HepG2 (cell line): Measurements from ENCODE around the gene UCKL1. TPM values are rescaled to one million over a fixed set of nuclear protein-coding genes. Genes with fewer than 3 reads are reported as not detected.

Experiments
- ARNT ChIP-seq: fragments of 450-650 bp; IDR thresholded peaks from 2 replicates; pipeline ENCODE4 v1.6.1; 2017
- ATAD3A ChIP-seq: sonication (generic); formaldehyde crosslinking; IDR thresholded peaks from 2 replicates; pipeline ENCODE4 v1.4.0; 2020; ENCODE audit warnings: missing genetic modification reagents
- CCAR2 ChIP-seq: fragments of 200-400 bp; formaldehyde crosslinking; optimal IDR thresholded peaks from 2 replicates; pipeline ENCODE3; 2018; ENCODE audit warnings: low read depth, mild to moderate bottlenecking, low read length, moderate library complexity
- HES4 ChIP-seq: sonication (generic); formaldehyde crosslinking; IDR thresholded peaks from 2 replicates; pipeline ENCODE4 v1.9.0; 2021; ENCODE audit warnings: mild to moderate bottlenecking, missing genetic modification reagents, borderline replicate concordance
- ISX ChIP-seq: sonication (generic); formaldehyde crosslinking; conservative IDR thresholded peaks from 2 replicates; pipeline ENCODE4 v1.5.0; 2020; ENCODE audit warnings: missing genetic modification reagents
- JUNB ChIP-seq: sonication (generic); formaldehyde crosslinking; IDR thresholded peaks from 2 replicates; pipeline ENCODE4 v1.8.0; 2022; ENCODE audit warnings: missing genetic modification reagents, mild to moderate bottlenecking, borderline replicate concordance
- RFX1 ChIP-seq: fragments of 450-650 bp; IDR thresholded peaks from 2 replicates; pipeline ENCODE4 v1.6.1; 2017
- SIX1 ChIP-seq: sonication (generic); formaldehyde crosslinking; IDR thresholded peaks from 2 replicates; pipeline ENCODE4 v1.4.0; 2020; ENCODE audit warnings: missing genetic modification reagents, borderline replicate concordance
- SKI ChIP-seq: fragments of 450-650 bp; IDR thresholded peaks from one replicate; pipeline ENCODE4 v1.6.1; 2018; ENCODE audit warnings: mild to moderate bottlenecking; ENCODE audit not compliant: partially characterized antibody
- SMAD1 ChIP-seq: sonication (generic); formaldehyde crosslinking; IDR thresholded peaks from 2 replicates; pipeline ENCODE4 v1.4.0; 2020; ENCODE audit warnings: missing genetic modification reagents, low read depth, mild to moderate bottlenecking, borderline replicate concordance
- SP140L ChIP-seq: sonication (generic); formaldehyde crosslinking; IDR thresholded peaks from 2 replicates; pipeline ENCODE4 v1.4.0; 2020; ENCODE audit warnings: missing genetic modification reagents, borderline replicate concordance
- TCF7L2 ChIP-seq: IDR thresholded peaks from 2 replicates; pipeline ENCODE4 v1.6.1; 2011; ENCODE audit warnings: mild to moderate bottlenecking, low read depth, low read length, moderate library complexity
- THYN1 ChIP-seq: sonication (generic); formaldehyde crosslinking; IDR thresholded peaks from 2 replicates; pipeline ENCODE4 v1.8.1; 2023; ENCODE audit warnings: low read depth, mild to moderate bottlenecking, moderate library complexity, missing genetic modification reagents, borderline replicate concordance
- ZNF12 ChIP-seq: sonication (generic); formaldehyde crosslinking; IDR thresholded peaks from 2 replicates; pipeline ENCODE4 v1.5.0; 2020; ENCODE audit warnings: missing genetic modification reagents
- ZNF180 ChIP-seq: sonication (generic); formaldehyde crosslinking; IDR thresholded peaks from 2 replicates; pipeline ENCODE4 v1.4.0; 2020; ENCODE audit warnings: low read depth, missing genetic modification reagents, borderline replicate concordance
- ZNF557 ChIP-seq: sonication (generic); formaldehyde crosslinking; IDR thresholded peaks from 2 replicates; pipeline ENCODE4 v1.4.0; 2020; ENCODE audit warnings: missing genetic modification reagents
- ZNF788 ChIP-seq: sonication (generic); formaldehyde crosslinking; IDR thresholded peaks from 2 replicates; pipeline ENCODE4 v1.5.0; 2020; ENCODE audit warnings: mild to moderate bottlenecking, missing genetic modification reagents, borderline replicate concordance
- polyA plus RNA-seq, 8 experiments: library from polyadenylated mRNA; depleted of rRNA in 3 of 8; stranded (reverse) in 7 of 8; unstranded in 1 of 8; fragments of >200 nt; fragmentation: Illumina TruSeq in 4 of 8; extraction: Trizol in 4 of 8; gene quantifications; 2 replicates each; pipeline versions ENCODE4 v1.2.1 to v1.2.3, GENCODE V29; 2011 to 2016; ENCODE audit warnings: low read depth in 4 of 8, missing spikeins in 1 of 8, mixed read lengths in 1 of 8; ENCODE audit not compliant: insufficient read depth in 1 of 8
- total RNA-seq, 5 experiments: library from RNA; depleted of rRNA; stranded (reverse); fragments of >200 nt; fragmentation: Illumina TruSeq; extraction: Trizol; gene quantifications; 2 replicates each; pipeline ENCODE4 v1.2.3, GENCODE V29; 2016; ENCODE audit warnings: low read depth in 1 of 5
- TF ChIP-seq, protein P1 (sequence below): sonication (generic); formaldehyde crosslinking; IDR thresholded peaks from 2 replicates; pipeline ENCODE4 v1.5.1; 2020; ENCODE audit warnings: missing genetic modification reagents, mild to moderate bottlenecking, borderline replicate concordance
- TF ChIP-seq, protein P2 (sequence below): sonication (generic); formaldehyde crosslinking; IDR thresholded peaks from 2 replicates; pipeline ENCODE4 v1.4.0; 2020; ENCODE audit warnings: missing genetic modification reagents, borderline replicate concordance
- TF ChIP-seq, protein P3 (sequence below): sonication (generic); formaldehyde crosslinking; IDR thresholded peaks from 2 replicates; pipeline ENCODE4 v1.9.0; 2021; ENCODE audit warnings: missing genetic modification reagents, borderline replicate concordance
- TF ChIP-seq, protein P4 (sequence below): sonication (generic); formaldehyde crosslinking; IDR thresholded peaks from 2 replicates; pipeline ENCODE4; 2020; ENCODE audit warnings: missing genetic modification reagents, mild to moderate bottlenecking, borderline replicate concordance

The UCKL1 gene
- total and polyA plus RNA-seq, 2 of the 13 experiments (the other 11 are each of a cell fraction or from before 2014, with no cell fraction given): 50.2 to 126 TPM

DNA sequence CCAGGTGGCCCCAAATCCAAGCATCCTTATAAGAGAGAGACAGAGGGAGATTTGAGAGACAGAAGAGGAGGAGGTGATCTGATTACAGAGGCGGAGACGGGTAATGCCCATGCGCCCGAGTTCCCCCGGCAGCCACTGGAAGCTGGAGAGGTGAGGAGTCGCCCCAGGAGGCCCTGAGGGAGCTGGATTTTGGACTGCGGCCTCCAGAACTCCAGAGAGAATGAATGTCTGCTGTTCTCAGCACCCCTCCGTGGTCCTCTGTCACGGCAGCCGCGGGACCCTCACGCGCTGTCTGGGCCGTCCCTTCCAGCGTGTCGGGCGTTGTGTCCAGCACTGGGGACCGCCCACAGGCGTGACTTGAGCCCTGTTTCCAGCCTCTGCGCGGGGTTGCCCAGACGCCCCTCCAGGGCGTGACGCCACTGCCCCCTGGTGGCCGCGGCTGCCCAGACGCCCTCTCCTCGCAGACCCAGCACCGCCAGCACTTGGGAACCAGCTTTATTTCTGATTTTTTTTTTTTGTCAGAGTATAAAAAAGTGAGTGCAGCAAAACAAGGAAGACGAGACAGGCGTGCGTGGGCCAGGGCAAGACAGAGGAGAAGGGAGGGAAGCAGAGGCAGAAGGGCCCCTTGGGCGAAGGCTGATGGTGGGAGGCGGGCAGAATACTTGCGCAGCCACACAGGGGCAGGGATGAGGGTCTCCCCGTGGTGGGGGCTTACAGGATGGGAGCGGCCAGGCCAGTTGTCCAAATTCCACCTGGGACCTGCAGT lies 17.6 kb upstream of the UCKL1 start (continued):
- TF ChIP-seq ZNF180 (CRISPR knock-in tag): 0 out of 2 replicates have a peak, but pooled peaks have one; percentile 85
- 0 out of 2 replicates have a peak, but pooled peaks have one; percentile 44 for TF ChIP-seq ZNF557
- peak; percentile 36 for TF ChIP-seq SIX1 (CRISPR knock-in tag)
- no peak for TF ChIP-seq THYN1 (CRISPR knock-in tag)
- TF ChIP-seq, protein P1, sequence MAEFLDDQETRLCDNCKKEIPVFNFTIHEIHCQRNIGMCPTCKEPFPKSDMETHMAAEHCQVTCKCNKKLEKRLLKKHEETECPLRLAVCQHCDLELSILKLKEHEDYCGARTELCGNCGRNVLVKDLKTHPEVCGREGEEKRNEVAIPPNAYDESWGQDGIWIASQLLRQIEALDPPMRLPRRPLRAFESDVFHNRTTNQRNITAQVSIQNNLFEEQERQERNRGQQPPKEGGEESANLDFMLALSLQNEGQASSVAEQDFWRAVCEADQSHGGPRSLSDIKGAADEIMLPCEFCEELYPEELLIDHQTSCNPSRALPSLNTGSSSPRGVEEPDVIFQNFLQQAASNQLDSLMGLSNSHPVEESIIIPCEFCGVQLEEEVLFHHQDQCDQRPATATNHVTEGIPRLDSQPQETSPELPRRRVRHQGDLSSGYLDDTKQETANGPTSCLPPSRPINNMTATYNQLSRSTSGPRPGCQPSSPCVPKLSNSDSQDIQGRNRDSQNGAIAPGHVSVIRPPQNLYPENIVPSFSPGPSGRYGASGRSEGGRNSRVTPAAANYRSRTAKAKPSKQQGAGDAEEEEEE: no peak; the same call in 1 of the 2 replicates
- TF ChIP-seq ISX: peak; percentile 84; the same call in 1 of the 2 replicates
- peak; percentile 88 for TF ChIP-seq SKI
- TF ChIP-seq ZNF12 (CRISPR knock-in tag): peak; percentile 81
- TF ChIP-seq JUNB (CRISPR knock-in tag): no peak
- no peak for TF ChIP-seq CCAR2
- TF ChIP-seq ZNF788 (CRISPR knock-in tag): peak; percentile 96
- TF ChIP-seq ARNT: no peak
- TF ChIP-seq HES4 (CRISPR knock-in tag): peak; percentile 17
- TF ChIP-seq ATAD3A: no peak
- TF ChIP-seq, protein P2, sequence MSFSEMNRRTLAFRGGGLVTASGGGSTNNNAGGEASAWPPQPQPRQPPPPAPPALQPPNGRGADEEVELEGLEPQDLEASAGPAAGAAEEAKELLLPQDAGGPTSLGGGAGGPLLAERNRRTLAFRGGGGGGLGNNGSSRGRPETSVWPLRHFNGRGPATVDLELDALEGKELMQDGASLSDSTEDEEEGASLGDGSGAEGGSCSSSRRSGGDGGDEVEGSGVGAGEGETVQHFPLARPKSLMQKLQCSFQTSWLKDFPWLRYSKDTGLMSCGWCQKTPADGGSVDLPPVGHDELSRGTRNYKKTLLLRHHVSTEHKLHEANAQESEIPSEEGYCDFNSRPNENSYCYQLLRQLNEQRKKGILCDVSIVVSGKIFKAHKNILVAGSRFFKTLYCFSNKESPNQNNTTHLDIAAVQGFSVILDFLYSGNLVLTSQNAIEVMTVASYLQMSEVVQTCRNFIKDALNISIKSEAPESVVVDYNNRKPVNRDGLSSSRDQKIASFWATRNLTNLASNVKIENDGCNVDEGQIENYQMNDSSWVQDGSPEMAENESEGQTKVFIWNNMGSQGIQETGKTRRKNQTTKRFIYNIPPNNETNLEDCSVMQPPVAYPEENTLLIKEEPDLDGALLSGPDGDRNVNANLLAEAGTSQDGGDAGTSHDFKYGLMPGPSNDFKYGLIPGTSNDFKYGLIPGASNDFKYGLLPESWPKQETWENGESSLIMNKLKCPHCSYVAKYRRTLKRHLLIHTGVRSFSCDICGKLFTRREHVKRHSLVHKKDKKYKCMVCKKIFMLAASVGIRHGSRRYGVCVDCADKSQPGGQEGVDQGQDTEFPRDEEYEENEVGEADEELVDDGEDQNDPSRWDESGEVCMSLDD (CRISPR knock-in tag): peak; percentile 70; the same call in 1 of the 2 replicates
- TF ChIP-seq, protein P3, sequence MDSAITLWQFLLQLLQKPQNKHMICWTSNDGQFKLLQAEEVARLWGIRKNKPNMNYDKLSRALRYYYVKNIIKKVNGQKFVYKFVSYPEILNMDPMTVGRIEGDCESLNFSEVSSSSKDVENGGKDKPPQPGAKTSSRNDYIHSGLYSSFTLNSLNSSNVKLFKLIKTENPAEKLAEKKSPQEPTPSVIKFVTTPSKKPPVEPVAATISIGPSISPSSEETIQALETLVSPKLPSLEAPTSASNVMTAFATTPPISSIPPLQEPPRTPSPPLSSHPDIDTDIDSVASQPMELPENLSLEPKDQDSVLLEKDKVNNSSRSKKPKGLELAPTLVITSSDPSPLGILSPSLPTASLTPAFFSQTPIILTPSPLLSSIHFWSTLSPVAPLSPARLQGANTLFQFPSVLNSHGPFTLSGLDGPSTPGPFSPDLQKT (CRISPR knock-in tag): peak; percentile 72; the same call in 1 of the 2 replicates
- no peak for TF ChIP-seq TCF7L2
- TF ChIP-seq SP140L (CRISPR knock-in tag): 0 out of 2 replicates have a peak, but pooled peaks have one; percentile 36
- TF ChIP-seq, protein P4, sequence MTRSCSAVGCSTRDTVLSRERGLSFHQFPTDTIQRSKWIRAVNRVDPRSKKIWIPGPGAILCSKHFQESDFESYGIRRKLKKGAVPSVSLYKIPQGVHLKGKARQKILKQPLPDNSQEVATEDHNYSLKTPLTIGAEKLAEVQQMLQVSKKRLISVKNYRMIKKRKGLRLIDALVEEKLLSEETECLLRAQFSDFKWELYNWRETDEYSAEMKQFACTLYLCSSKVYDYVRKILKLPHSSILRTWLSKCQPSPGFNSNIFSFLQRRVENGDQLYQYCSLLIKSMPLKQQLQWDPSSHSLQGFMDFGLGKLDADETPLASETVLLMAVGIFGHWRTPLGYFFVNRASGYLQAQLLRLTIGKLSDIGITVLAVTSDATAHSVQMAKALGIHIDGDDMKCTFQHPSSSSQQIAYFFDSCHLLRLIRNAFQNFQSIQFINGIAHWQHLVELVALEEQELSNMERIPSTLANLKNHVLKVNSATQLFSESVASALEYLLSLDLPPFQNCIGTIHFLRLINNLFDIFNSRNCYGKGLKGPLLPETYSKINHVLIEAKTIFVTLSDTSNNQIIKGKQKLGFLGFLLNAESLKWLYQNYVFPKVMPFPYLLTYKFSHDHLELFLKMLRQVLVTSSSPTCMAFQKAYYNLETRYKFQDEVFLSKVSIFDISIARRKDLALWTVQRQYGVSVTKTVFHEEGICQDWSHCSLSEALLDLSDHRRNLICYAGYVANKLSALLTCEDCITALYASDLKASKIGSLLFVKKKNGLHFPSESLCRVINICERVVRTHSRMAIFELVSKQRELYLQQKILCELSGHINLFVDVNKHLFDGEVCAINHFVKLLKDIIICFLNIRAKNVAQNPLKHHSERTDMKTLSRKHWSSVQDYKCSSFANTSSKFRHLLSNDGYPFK (CRISPR knock-in tag): peak; percentile 77; the same call in 1 of the 2 replicates
- TF ChIP-seq RFX1: no peak; the same call in 1 of the 2 replicates
- peak; percentile 97 for TF ChIP-seq SMAD1 (CRISPR knock-in tag)
